Lower leg skin (tissue), 3 donors: ENCODE results near the gene MZF1.
"Not testable (repeated sequence)": the region's sequence is repeated elsewhere in the genome, so short reads cannot be mapped to it uniquely, and the experiment has no call there.

Experiments used
- POLR2A ChIP-seq, 2 donors: fragments of 450-650 bp; IDR thresholded peaks; one replicate each; pipeline ENCODE4 v1.6.1; 2016 to 2017; ENCODE audit warnings: antibody characterized with exemption in 2 of 2, mild to moderate bottlenecking in 1 of 2, moderate library complexity in 1 of 2
- TF ChIP-seq, protein P1 (sequence below), 3 donors: fragments of 450-650 bp; IDR thresholded peaks; one replicate each; pipeline ENCODE4 v1.5.1; 2016; ENCODE audit warnings: antibody characterized with exemption in 3 of 3, mild to moderate bottlenecking in 3 of 3, moderate library complexity in 2 of 3

DNA sequence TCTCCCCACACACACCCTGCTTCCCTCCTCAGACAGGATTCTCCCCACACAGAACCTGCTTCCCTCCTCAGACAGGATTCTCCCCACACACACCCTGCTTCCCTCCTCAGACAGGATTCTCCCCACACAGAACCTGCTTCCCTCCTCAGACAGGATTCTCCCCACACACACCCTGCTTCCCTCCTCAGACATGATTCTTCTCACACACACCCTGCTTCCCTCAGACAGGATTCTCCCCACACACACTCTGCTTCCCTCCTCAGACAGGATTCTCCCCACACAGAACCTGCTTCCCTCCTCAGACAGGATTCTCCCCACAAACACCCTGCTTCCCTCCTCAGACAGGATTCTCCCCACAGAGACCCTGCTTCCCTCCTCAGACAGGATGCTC, 34.0 kb downstream of the MZF1 start:
- TF ChIP-seq, protein P1, sequence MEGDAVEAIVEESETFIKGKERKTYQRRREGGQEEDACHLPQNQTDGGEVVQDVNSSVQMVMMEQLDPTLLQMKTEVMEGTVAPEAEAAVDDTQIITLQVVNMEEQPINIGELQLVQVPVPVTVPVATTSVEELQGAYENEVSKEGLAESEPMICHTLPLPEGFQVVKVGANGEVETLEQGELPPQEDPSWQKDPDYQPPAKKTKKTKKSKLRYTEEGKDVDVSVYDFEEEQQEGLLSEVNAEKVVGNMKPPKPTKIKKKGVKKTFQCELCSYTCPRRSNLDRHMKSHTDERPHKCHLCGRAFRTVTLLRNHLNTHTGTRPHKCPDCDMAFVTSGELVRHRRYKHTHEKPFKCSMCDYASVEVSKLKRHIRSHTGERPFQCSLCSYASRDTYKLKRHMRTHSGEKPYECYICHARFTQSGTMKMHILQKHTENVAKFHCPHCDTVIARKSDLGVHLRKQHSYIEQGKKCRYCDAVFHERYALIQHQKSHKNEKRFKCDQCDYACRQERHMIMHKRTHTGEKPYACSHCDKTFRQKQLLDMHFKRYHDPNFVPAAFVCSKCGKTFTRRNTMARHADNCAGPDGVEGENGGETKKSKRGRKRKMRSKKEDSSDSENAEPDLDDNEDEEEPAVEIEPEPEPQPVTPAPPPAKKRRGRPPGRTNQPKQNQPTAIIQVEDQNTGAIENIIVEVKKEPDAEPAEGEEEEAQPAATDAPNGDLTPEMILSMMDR (IDR thresholded peaks at IDR 0.05): not testable (repeated sequence)
- not testable (repeated sequence) for TF ChIP-seq POLR2A (IDR thresholded peaks at IDR 0.05)
